ENCODE results near the gene IPO5.
A peak's percentile ranks its signal among the peaks of the same experiment; 100 is the strongest.
"Not testable (repeated sequence)": the region's sequence is repeated elsewhere in the genome, so short reads cannot be mapped to it uniquely, and the experiment has no call there.

IPO5 gene

DNA sequence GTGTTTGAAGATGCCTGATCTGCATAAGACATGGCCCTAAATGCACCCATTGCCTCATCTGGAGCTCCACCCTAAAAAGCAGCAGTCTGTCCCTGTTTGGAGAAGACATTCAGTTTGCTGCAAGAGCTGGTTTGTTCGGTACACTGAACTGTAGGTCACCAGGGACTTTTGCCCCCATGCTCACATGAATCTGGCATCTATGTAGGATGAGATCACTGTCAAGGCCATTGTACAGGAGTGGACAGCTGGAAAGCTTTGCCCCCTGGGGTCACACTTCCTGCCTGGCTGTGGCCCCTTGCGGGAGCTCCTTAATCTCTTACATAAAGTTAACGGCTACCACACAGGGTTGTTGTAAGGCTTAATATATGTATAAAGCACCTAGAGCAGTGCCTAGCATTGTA, 73.0 kb downstream of the IPO5 start:
- TF ChIP-seq, protein P1, sequence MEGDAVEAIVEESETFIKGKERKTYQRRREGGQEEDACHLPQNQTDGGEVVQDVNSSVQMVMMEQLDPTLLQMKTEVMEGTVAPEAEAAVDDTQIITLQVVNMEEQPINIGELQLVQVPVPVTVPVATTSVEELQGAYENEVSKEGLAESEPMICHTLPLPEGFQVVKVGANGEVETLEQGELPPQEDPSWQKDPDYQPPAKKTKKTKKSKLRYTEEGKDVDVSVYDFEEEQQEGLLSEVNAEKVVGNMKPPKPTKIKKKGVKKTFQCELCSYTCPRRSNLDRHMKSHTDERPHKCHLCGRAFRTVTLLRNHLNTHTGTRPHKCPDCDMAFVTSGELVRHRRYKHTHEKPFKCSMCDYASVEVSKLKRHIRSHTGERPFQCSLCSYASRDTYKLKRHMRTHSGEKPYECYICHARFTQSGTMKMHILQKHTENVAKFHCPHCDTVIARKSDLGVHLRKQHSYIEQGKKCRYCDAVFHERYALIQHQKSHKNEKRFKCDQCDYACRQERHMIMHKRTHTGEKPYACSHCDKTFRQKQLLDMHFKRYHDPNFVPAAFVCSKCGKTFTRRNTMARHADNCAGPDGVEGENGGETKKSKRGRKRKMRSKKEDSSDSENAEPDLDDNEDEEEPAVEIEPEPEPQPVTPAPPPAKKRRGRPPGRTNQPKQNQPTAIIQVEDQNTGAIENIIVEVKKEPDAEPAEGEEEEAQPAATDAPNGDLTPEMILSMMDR (IDR thresholded peaks at IDR 0.05; ENCODE audit: low read depth, low read length) = no peak

DNA sequence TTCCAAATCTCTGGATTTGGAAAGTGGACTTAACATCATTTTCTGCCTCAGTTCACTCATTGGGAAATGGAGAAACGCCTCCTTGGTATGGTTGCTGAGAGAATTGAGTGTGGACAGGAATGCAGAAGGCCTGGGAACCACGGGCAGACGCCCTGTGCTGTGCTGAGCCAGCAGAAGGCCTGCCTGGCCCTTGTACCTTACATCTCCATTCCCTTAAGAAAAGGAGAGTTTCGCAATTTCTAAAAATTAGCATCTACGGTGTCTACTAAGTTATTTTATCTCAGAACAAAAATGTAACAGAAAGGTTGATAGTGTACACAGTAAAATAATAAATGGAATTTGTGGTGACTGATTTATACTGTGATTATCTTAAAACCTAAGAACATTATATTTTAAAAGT, 78.7 kb downstream of the IPO5 start:
- DNase-seq (ENCODE audit: low read depth, low spot score) = no peak
- in situ Hi-C loops (cut with HindIII; ENCODE audit: low sequenced_read_pairs) = no loop called here
- TF ChIP-seq, protein P1 (IDR thresholded peaks at IDR 0.05; ENCODE audit: low read depth, low read length) = no peak
- no peak overlapping the region for H3K4me3 ChIP-seq (ENCODE audit: low read depth, low read length)

More for the DNA sequence above, 73.0 kb downstream of the IPO5 start:
- peak; percentile 44 for DNase-seq (ENCODE audit: low read depth, low spot score)
- in situ Hi-C loops (cut with HindIII; ENCODE audit: low sequenced_read_pairs) = no loop called here
- no peak overlapping the region for H3K4me3 ChIP-seq (ENCODE audit: low read depth, low read length)

DNA sequence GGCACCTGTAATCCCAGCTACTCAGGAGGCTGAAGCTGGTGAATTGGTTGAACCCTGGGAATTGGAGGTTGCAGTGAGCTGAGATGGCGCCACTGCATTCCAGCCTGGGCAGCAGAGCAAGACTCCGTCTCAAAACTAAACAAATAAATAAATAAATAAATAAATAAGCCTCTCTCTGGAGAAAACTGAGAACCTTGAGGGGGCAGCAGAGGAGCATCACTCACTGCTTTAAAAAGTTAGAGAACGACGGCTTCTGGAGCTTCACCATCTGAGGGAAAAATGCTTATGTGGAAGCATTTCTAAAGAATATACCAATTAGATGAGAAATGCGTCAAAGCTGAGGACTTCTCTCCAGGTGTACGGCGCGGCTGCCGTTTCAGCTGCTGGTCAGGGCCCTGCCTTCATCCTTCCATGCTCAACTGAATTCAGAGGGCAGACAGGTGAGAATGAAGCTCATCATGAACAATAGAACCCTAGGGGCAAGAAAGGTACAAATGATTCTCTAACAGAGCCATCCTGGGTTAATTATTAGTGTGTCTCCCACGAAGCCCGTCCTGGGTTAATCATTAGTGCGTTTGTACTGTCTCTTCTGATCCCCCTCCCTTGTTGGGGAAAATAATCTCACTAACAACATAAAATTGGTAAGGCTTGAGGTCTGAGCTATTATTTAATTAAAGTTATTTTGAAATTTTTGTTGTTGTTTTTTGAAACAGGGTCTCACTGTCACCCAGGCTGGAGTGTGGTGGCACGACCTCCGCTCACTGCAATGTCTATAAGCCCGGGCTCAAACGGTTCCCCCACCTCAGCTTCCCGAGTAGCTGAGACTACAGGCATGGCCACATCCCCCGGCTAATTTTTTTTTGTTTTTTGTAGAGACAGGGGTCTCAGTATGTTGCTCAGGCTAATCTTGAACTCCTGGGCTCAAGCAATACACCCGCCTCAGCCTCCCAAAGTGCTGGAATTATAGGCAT, 80.1 kb downstream of the IPO5 start:
- TF ChIP-seq, protein P1 (IDR thresholded peaks at IDR 0.05; ENCODE audit: low read depth, low read length) = peak; percentile 45
- peak; percentile 56 for DNase-seq (ENCODE audit: low read depth, low spot score)
- in situ Hi-C loops (cut with HindIII; ENCODE audit: low sequenced_read_pairs) = no loop called here

DNA sequence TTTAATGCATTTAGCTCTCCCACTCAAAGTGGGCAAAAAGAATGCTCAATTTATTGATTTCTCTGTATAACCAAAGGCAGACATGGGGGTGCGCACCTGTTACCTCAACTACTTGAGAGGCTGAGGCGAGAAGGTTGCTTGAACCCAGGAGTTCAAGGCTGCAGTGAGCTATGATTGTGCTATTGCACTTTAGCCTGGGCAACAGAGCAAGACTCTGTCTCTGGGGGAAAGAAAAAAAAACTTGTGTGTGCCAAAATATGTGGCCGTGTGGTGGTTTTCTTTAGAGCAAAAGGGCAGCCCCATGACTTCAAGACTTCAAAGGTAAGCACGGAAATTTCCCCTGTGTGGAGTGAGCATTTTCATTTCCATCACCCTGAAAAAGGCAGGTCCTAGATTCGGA, 81.9 kb downstream of the IPO5 start:
- TF ChIP-seq, protein P1 (IDR thresholded peaks at IDR 0.05; ENCODE audit: low read depth, low read length) = no peak
- no peak overlapping the region for H3K4me3 ChIP-seq (ENCODE audit: low read depth, low read length)
- DNase-seq (ENCODE audit: low read depth, low spot score) = no peak
- in situ Hi-C loops (cut with HindIII; ENCODE audit: low sequenced_read_pairs) = no loop called here

More for the DNA sequence above, 80.1 kb downstream of the IPO5 start:
- no peak overlapping the region for H3K4me3 ChIP-seq (ENCODE audit: low read depth, low read length)

DNA sequence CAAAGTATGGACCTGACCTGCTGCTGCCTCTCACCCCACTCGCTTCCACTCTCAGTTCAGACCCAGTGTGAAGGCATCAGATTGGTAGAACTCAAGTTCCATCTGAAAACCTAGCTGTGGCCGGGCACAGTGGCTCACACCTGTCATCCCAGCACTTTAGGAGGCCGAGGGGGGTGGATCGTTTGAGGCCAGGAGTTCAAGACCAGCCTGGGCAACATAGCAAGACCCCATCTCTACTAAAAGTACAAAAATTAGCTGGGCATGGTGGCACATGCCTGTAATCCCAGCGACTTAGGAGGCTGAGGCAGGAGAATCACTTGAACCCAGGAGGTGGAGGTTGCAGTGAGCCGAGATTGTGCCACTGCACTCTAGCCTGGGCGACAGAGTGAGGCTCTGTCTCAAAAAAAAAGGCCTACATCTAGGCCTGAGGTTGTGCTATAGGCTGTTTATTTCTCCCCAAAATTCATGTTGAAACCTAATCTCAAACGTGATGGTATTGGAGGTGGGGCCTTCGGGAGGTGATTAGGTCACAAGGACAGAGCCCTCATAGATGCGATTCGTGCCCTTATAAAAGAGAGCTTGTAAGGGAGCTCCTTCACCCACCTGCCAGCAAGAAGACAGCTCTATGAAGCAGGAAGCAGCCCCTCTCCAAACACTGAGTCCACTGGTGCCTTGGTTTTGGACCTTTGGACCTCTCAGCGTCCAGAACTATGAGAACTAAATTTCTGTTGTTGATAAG, 83.3 kb downstream of the IPO5 start:
- in situ Hi-C loops (cut with HindIII; ENCODE audit: low sequenced_read_pairs); H3K4me3 ChIP-seq (ENCODE audit: low read depth, low read length); DNase-seq (ENCODE audit: low read depth, low spot score): not testable (repeated sequence)

DNA sequence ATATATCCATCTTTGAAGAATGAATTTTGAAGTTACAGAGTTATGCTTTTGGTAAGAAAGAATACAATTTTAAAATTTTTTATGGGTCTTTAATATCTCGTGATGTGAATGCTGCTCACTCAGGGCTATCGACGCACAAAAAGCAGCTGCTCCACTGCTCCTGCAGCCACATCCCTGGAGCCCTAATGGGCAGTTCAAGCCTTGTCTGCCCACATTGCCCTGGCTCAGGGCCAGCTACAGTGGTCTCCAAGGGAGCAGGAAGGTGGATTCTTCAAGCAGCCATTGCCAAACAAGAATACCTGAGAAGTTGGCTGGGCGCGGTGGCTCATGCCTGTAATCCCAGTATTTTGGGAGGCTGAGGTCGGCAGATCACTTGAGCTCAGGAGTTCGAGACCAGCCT, 85.8 kb downstream of the IPO5 start:
- TF ChIP-seq, protein P1 (IDR thresholded peaks at IDR 0.05; ENCODE audit: low read depth, low read length) = no peak
- no peak overlapping the region for H3K4me3 ChIP-seq (ENCODE audit: low read depth, low read length)
- in situ Hi-C loops (cut with HindIII; ENCODE audit: low sequenced_read_pairs) = no loop called here
- no peak for DNase-seq (ENCODE audit: low read depth, low spot score)

DNA sequence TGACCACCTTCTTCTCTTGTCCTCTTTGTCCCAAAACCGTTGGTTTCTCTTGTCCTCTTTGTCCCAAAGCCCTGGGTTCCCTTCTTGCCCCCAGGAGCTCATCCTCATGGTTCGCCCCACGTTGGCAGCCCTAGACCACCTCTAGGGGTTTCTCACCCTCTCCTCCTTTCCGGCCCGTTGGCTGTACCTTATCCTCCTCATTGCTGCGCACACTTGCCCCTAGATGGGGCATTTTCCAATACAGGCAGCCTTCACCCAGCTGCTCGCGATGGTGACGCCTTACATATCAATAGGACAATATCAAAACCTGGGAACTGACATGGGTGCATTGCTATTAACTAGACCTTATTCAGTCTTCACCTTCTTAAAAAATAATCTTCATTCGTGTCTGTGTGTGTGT, 86.5 kb downstream of the IPO5 start:
- TF ChIP-seq, protein P1 (IDR thresholded peaks at IDR 0.05; ENCODE audit: low read depth, low read length) = no peak
- DNase-seq (ENCODE audit: low read depth, low spot score) = no peak
- in situ Hi-C loops (cut with HindIII; ENCODE audit: low sequenced_read_pairs) = no loop called here

More for the DNA sequence above, 86.5 kb downstream of the IPO5 start:
- no peak overlapping the region for H3K4me3 ChIP-seq (ENCODE audit: low read depth, low read length)
